HepG2 (cell line): ENCODE measurements around the gene FITM2. TPM values are rescaled to one million over a fixed set of nuclear protein-coding genes. Genes with fewer than 3 reads are reported as not detected.
A peak's percentile ranks its signal among the peaks of the same experiment; 100 is the strongest.

Experiments used
- AGO2 ChIP-seq: fragments of 200-400 bp; formaldehyde crosslinking; optimal IDR thresholded peaks from 2 replicates; pipeline ENCODE3; 2017; ENCODE audit warnings: mild to moderate bottlenecking, low read depth, low read length, moderate library complexity
- ARID4A ChIP-seq: sonication (generic); formaldehyde crosslinking; IDR thresholded peaks from 2 replicates; pipeline ENCODE4 v1.5.0; 2020; ENCODE audit warnings: mild to moderate bottlenecking, missing genetic modification reagents, borderline replicate concordance
- BRF2 ChIP-seq: sonication (generic); formaldehyde crosslinking; IDR thresholded peaks from 2 replicates; pipeline ENCODE4 v1.8.1; 2022; ENCODE audit warnings: mild to moderate bottlenecking, missing genetic modification reagents
- CHD2 ChIP-seq: IDR thresholded peaks from 2 replicates; pipeline ENCODE4 v1.6.1; 2011; ENCODE audit warnings: low read depth, low read length, improper control_type of control experiment
- DZIP1 ChIP-seq: sonication (generic); formaldehyde crosslinking; IDR thresholded peaks from 2 replicates; pipeline ENCODE4 v1.5.0; 2020; ENCODE audit warnings: mild to moderate bottlenecking, missing genetic modification reagents
- FOSL2 ChIP-seq: sonication (generic); formaldehyde crosslinking; IDR thresholded peaks from 2 replicates; pipeline ENCODE4 v1.4.0; 2020; ENCODE audit warnings: missing genetic modification reagents
- FOXK2 ChIP-seq: fragments of 450-650 bp; IDR thresholded peaks from 2 replicates; pipeline ENCODE4 v1.6.1; 2016
- HNRNPK ChIP-seq: fragments of 200-400 bp; formaldehyde crosslinking; IDR thresholded peaks from 2 replicates; pipeline ENCODE4 v1.6.1; 2018; ENCODE audit warnings: low read length, low read depth, moderate library complexity, mild to moderate bottlenecking; ENCODE audit not compliant: poor library complexity, severe bottlenecking
- MAX ChIP-seq: IDR thresholded peaks from 2 replicates; pipeline ENCODE4 v1.6.1; 2012; ENCODE audit warnings: inconsistent platforms
- NCOA5 ChIP-seq: sonication (generic); formaldehyde crosslinking; IDR thresholded peaks from 2 replicates; pipeline ENCODE4 v1.4.0; 2020; ENCODE audit warnings: missing genetic modification reagents
- ZNF235 ChIP-seq: sonication (generic); formaldehyde crosslinking; IDR thresholded peaks from 2 replicates; pipeline ENCODE4 v1.8.1; 2023; ENCODE audit warnings: mild to moderate bottlenecking, missing genetic modification reagents, borderline replicate concordance
- ZNF367 ChIP-seq: sonication (generic); formaldehyde crosslinking; IDR thresholded peaks from 2 replicates; pipeline ENCODE4 v1.4.0; 2020; ENCODE audit warnings: missing genetic modification reagents, borderline replicate concordance
- ZNF512 ChIP-seq: sonication (generic); formaldehyde crosslinking; IDR thresholded peaks from 2 replicates; pipeline ENCODE4 v1.4.0; 2020; ENCODE audit warnings: mild to moderate bottlenecking, missing genetic modification reagents
- ZNF775 ChIP-seq: sonication (generic); formaldehyde crosslinking; IDR thresholded peaks from 2 replicates; pipeline ENCODE4 v1.4.0; 2020; ENCODE audit warnings: missing genetic modification reagents, mild to moderate bottlenecking, moderate library complexity, borderline replicate concordance
- ZSCAN5A ChIP-seq: sonication (generic); formaldehyde crosslinking; IDR thresholded peaks from 2 replicates; pipeline ENCODE4 v1.8.0; 2022; ENCODE audit warnings: mild to moderate bottlenecking, missing genetic modification reagents, borderline replicate concordance
- polyA plus RNA-seq, 8 experiments: library from polyadenylated mRNA; depleted of rRNA in 3 of 8; stranded (reverse) in 7 of 8; unstranded in 1 of 8; fragments of >200 nt; fragmentation: Illumina TruSeq in 4 of 8; extraction: Trizol in 4 of 8; gene quantifications; 2 replicates each; pipeline versions ENCODE4 v1.2.1 to v1.2.3, GENCODE V29; 2011 to 2016; ENCODE audit warnings: low read depth in 4 of 8, missing spikeins in 1 of 8, mixed read lengths in 1 of 8; ENCODE audit not compliant: insufficient read depth in 1 of 8
- total RNA-seq, 5 experiments: library from RNA; depleted of rRNA; stranded (reverse); fragments of >200 nt; fragmentation: Illumina TruSeq; extraction: Trizol; gene quantifications; 2 replicates each; pipeline ENCODE4 v1.2.3, GENCODE V29; 2016; ENCODE audit warnings: low read depth in 1 of 5

FITM2 gene
- total and polyA plus RNA-seq, 2 of the 13 experiments (the other 11 are each of a cell fraction or from before 2014, with no cell fraction given), result 9.6 to 24.5 TPM

- TF ChIP-seq MAX, result peak; percentile 87
- TF ChIP-seq ZNF367 (CRISPR knock-in tag), result no peak
- no peak for TF ChIP-seq NCOA5 (CRISPR knock-in tag)
- no peak for TF ChIP-seq ZNF235
- no peak for TF ChIP-seq ZNF512 (CRISPR knock-in tag)
- peak; percentile 81; the same call in 1 of the 2 replicates for TF ChIP-seq ARID4A (CRISPR knock-in tag)
- no peak for TF ChIP-seq CHD2
- no peak for TF ChIP-seq ZSCAN5A (CRISPR knock-in tag)
- peak; percentile 95 for TF ChIP-seq FOSL2 (CRISPR knock-in tag)
- TF ChIP-seq BRF2 (CRISPR knock-in tag), result no peak
- peak; percentile 25; the same call in 1 of the 2 replicates for TF ChIP-seq ZNF775 (CRISPR knock-in tag)
- no peak for TF ChIP-seq FOXK2
- TF ChIP-seq AGO2, result no peak
- TF ChIP-seq DZIP1 (CRISPR knock-in tag), result no peak
- no peak for TF ChIP-seq HNRNPK
Observed at GRCh38 chr20:44302026-44302669, 8.9 kb downstream of the FITM2 start (continued).
